HS-5 (cell line): ENCODE results near the gene LAMA5.
A peak's percentile ranks its signal among the peaks of the same experiment; 100 is the strongest.

Source experiments
- DNase-seq: peaks from one replicate; pipeline ENCODE4 v3.0.0-alpha.2; 2012; ENCODE audit warnings: low read depth

The LAMA5 gene

GRCh38 chr20:62367136-62367632 is at the start of gene LAMA5:
Gene LAMA5, minus strand, starts transcription at chr20:62367312. Its CDS starts 67 bp downstream, at chr20:62367245.
- no peak for DNase-seq

GRCh38 chr20:62415354-62416111 is 48.4 kb upstream of the LAMA5 start:
- no peak for DNase-seq

- no peak for DNase-seq
Measured at GRCh38 chr20:62413896-62414481, 46.9 kb upstream of the LAMA5 start.

GRCh38 chr20:62413025-62413570 is 46.0 kb upstream of the LAMA5 start:
- no peak for DNase-seq

GRCh38 chr20:62412194-62413024 is 45.3 kb upstream of the LAMA5 start:
- no peak for DNase-seq

GRCh38 chr20:62411479-62412193 is 44.5 kb upstream of the LAMA5 start:
- no peak for DNase-seq

GRCh38 chr20:62410746-62411478 is 43.8 kb upstream of the LAMA5 start:
- no peak for DNase-seq

GRCh38 chr20:62409931-62410745 is 43.0 kb upstream of the LAMA5 start:
- no peak for DNase-seq

GRCh38 chr20:62409086-62409853 is 42.2 kb upstream of the LAMA5 start:
- DNase-seq, result no peak

GRCh38 chr20:62408640-62409039 is 41.5 kb upstream of the LAMA5 start:
- DNase-seq, result no peak

GRCh38 chr20:62408055-62408454 is 40.9 kb upstream of the LAMA5 start:
- DNase-seq, result no peak

- DNase-seq, result peak; percentile 64
Measured at GRCh38 chr20:62407221-62407992, 40.3 kb upstream of the LAMA5 start, which contains the start of gene CABLES2. Gene CABLES2, minus strand, starts transcription at chr20:62407285. Its CDS starts 9 bp downstream, at chr20:62407276.

- DNase-seq, result no peak
Measured at GRCh38 chr20:62406635-62407176, 39.6 kb upstream of the LAMA5 start.

- no peak for DNase-seq
Measured at GRCh38 chr20:62405981-62406513, 38.9 kb upstream of the LAMA5 start.

GRCh38 chr20:62405108-62405980 is 38.2 kb upstream of the LAMA5 start:
- no peak for DNase-seq

GRCh38 chr20:62404761-62405107 is 37.6 kb upstream of the LAMA5 start:
- no peak for DNase-seq

GRCh38 chr20:62404112-62404665 is 37.1 kb upstream of the LAMA5 start:
- no peak for DNase-seq
